COLO668 (cell line): ENCODE measurements around the gene RNF175.

Experiments
- DNase-seq: peaks from one replicate; lab custom pipeline; 2025; ENCODE audit not compliant: unreplicated experiment; lab: John Stamatoyannopoulos, UW

The RNF175 gene

DNA sequence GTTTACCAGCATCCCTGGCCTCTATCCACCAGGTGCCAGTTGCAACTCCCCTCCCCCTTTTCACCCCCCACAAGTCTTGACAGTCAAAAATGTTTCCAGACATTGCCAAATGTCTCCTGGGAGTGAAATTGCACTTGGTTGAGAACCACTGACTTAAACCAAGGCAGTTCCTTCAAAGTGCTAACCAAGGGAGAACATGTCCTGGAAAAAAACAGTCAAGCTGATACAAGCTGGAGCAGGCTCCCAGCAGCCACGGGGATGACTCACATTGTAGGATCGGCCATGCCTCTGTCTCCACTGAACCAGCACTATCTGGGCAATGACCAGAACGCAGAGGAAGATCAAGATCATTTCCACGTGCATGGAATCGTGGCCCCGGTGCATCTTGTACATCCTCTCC lies 11.4 kb downstream of the RNF175 start:
- DNase-seq: no peak

DNA sequence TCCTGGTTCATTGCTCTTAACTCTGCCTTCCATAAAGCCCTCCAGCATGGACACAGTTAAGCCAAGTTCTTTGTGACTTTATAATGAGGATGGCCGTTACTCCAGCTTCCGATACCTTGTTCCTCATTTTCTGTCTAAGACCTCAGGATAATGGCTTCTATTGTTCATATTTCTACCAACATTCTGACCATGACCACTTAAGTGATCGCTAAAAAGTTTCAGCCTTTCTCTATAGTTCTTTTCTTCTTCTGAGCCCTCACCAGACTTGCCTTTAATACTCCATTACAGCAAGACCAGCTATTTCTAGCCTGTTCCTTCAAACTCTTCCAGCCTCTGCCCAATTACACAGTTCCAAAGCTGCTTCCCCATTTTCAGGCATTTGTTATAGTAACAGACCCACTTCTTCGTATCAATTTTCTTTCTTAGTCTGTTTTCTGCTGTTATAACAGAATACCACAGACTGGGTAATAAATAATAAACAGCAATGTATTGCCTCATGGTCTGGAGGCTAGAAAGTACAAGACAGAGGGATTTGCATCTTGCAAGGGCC lies 12.3 kb downstream of the RNF175 start:
- DNase-seq: no peak

DNA sequence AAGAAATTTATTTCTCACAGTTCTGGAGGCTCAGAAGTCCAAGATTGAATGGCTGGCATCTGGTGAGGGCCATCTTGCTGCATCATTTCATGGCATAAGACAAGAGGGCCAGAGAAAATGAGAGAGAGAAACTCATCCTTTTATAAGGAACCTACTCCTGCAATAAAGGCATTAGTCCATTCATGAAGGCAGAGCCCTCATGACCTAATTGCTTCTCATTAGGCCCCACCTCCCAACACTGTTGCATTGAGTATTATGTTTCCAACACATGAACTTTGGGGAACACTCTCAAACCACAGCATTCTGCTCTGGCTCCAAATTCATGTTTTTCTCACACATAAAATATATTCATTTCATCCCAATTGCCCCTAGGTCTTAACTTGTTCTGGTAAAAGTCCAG lies 14.2 kb downstream of the RNF175 start:
- no peak for DNase-seq

DNA sequence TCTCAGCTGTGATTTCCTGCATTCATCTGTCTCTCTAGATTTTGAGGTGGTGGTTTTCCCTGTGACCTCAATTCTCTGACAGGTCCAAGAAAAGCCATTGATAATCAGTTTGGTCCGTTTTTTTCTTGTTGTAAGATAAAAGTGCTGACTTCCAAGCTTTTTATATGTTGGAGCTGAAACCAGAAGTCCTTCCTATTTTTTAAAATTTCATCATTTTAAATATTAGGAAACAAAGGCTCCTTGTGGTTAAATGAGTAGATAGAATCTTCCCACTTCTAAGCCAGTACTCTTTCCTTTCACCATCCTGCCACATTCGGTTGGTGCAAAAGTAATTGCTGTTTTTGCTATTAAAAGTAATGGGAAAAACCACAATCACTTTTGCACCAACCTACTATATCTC lies 18.3 kb downstream of the RNF175 start:
- DNase-seq: no peak

DNA sequence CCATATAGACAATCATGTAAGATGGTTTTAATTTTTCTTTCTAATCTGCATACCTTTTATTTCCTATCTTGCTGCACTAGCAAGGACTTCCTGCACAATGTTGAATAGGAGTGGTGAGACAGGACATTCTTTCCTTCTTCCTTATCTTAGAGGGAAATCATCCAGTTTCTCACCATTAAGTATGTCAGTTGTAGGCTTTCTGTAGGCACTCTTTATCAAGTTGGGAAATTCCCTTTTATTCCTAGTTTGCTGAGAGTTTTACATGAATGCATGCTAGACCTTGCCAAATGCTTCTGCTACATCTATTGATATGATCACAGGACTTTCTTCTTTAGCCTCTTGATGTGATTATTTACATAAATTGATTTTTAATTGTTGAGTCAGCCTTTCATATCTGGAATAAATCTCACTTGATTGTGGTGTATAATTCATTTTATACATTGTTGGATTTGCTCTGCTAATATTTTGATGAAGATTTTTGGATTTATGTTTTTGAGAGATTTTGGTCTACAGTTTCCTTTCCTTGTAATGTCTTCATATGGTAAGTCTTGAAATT lies 23.8 kb downstream of the RNF175 start:
- DNase-seq: no peak

DNA sequence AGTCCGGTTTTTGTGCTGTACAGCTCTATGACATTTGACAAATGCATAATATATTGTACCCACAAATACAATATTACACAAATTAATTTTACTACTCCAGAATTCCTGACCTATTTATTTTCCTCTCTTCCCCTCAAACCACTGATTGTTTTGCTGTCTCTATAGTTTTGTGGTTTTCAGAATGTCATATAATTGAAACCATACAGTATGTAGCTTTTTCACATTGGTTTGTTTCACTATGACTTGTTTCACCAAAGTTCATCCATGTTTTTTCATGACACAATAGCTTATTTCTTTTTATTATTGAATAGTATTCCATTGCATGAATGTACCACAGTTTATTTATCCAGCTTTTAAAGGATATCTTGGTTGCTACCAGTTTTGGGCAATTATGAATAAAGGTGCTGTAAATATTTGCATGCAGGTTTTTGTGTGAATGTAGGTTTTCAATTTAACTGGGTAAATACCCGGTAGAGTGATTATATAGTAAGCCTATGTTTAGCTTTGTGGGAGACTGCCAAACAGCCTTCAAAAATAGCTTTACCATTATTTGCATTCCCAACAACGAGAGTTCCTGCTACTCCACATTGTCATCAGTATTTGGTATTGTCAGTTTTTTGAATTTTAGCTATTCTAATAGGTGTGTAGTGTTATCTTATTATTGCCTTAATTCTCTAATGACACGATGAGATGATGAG lies 25.9 kb downstream of the RNF175 start:
- no peak for DNase-seq

DNA sequence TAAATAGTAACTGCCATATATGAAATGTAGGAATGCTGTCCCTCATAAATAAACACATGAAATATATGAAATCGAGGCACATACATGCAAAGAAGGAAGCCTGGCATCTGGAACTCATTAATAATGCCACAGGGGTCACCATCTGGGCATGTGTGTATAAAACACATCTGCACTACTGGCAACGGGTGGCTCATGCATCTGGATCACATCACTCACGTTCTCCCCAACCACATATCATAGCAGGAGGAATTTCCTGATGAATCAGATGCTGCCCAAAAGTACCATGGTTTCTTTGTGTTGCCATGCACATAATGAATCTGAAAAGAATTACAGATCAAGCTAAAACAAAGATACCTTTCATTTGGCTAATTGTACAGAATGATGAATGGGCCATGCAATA lies 28.6 kb downstream of the RNF175 start:
- no peak for DNase-seq

DNA sequence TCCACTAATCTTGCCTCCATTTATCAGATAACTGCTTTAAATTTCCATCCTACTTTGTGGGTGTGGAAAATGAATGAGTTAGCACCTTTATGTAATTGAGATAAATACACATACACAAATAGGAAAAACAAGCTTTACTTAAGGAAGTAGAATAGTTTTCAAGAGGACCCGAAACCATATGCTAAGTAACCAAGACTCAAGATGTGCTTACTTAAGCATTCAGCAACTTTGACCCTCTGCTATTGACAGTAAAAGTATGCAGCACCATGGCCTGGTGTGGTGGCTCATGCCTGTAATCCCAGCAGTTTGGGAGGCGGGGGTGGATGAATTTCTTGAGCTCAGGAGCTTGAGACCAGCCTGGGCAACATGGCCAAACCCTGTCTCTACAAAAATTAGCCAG lies 29.9 kb downstream of the RNF175 start:
- DNase-seq: no peak

DNA sequence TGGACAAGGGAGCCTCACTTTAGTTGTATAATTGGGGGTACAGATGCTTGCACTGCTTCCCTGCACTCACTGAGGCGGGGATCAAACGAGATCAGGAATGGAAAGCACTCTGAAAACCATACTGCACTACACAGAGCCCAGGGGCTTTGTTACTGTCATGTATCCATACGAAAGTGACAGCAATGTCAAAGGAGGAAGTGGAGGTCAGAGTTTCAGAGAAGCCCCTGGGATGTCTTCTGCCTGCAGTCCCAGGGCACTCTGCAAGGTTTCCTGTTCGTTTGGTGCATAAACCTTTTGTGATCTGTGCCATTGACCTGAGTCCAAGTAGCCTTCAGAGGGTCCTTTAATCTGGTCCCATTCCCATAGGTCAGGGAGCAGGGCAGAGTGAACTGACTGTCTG lies 31.2 kb downstream of the RNF175 start:
- DNase-seq: no peak

DNA sequence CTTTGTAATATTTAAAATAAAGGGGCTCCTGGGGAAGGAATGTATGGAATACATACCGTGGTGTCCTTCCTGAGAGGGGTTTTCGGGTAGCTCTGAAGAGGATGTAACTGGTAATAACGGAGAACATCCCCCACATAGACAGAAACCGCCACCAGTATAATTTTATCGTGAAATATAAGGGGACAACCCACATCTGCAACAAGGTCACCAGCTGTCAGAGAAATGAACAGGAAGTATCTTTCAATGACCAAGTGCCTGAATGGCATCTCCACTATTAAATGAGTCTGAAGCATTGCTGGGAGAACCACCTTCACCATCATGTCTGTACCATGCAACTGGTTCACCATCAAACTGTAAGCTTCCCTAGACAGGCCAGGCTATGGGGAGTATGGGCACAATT lies 31.7 kb downstream of the RNF175 start:
- no peak for DNase-seq

DNA sequence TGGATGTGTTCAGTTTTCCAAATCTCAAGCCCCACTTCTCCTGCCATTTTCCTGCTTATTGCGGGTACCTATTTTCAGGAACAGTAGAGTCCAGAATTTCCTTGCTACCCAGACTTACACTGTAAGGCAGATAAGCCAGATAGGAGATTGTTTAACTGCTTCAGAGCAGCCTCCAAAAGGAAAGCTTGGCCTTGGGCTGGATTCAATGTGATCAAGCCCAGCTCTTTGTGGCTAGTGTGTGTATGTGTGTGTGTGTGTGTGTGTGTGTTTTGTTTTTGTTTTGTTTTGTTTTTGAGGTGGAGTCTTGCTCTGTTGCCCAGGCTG lies 34.0 kb downstream of the RNF175 start:
- DNase-seq: no peak

DNA sequence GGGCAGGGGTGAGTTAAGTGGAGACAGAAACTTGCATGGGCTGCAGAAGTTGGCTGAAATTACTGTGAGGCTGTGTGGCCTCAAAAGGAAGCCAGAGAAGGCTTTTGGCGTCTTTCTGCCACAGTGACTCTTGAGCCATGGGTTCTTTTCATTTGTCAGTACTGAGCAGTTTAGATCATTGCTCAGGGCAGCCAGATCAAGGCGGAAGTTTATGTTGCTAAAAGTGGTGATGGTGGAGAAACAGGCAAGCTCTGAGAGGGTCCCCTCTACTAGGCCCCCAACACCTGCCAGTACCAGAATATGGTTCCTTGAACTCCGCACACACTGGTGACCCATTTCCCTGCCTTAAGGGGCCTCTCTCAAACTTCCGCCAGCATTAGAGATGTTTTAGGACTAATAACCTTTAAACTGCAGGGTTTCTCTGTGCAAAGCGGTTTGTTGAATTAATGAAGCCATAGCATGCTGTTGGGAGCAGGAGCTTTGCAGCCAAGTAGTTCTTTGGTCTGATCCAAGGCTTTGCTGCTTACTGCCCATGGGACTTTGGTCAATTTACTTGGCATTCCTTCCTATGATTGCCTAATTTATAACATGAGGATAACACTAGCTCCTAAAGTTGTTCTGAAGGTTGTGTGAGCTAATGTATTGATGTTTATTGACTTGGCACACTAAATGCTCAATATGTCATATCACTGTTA lies 34.5 kb downstream of the RNF175 start:
- no peak for DNase-seq

DNA sequence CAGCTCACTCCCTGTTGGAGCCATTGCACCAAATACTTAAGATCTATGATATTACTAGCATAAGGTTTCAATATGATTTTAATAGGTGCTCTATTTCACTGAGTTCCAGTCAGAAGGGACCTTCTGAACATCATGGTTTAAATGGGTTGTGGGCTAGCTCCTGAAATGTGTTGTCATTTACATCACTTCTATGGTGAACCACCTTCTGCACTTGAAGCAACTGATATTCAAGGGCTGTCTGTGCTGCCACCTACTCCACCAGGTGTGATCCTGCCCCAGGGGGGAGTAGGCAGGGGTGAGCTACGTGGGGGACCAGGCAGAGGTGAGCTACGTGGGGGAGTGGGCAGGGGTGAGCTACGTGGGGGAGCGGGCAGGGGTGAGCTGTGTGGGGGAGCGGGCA lies 35.2 kb downstream of the RNF175 start:
- DNase-seq: no peak

DNA sequence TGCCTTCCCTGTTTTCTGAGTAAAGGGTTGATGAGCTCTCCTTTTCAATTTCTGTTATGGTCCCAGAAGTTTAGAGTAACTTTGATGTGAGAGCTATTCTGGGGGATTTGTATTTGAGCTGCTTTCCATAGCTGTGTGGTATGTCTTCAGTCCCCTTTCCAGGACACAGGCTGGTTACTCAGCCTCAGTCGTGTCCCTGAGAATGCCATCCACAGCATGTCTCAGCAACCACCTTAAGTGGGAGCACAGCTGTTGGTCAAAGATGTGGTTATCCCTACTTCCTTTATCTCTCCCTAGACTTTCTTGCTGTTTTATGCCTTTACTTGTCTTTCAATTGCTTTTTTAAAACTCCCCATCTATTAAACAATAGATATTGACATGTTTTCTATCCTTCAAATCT lies 37.8 kb downstream of the RNF175 start:
- DNase-seq: no peak

DNA sequence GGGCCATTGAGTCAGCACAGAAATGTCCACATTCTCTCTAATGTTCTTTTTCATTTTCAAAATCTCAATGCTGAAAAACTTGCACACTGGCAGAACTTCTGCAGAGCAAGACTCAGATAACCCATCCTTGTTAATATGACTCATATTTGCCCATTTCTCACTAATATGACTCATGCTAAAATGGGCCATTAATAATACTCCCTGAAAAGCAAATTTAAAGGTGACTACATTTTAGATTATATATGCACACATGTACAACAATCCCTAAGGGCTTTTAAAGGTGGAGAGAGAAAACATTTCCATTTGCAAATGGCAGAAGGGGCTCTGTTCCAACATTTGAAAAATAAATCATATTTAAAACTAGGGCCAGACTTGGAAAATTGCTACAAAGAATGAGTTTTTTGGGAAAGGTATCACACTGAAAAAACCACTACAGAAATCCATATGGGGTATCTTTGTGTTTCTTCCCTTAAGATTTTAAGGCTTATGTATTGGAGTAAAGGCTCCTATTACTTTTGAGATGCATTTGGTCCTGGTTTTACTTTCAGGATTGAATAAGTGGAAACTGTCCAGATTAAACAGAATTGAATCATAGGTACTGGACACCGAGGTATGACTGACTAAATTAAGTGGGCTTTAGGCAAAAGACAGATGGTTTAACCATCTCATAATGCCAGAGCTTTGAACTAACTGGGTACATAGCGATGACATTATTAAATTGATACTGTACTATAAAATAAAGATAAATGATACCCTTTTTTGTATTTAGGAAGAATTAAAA lies 45.8 kb downstream of the RNF175 start:
- DNase-seq: no peak

DNA sequence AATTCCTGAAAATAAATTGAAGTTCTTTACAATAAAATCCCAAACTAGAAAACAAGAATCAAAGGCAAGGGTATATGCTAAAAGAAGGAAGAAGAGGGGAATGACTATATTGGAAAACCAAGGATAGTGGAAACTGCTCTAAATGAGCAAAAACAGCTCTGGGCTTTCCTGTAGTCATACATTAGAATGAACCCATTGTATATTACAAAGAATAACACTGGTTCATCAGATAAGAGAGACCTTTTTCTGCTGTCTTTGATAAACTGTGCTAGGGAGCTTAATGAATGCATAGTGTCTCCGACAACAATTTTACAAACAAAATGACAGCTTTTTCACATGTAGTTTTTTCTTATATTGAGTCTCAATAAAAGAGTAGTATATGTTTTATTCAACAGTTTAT lies 49.1 kb downstream of the RNF175 start:
- no peak for DNase-seq

DNA sequence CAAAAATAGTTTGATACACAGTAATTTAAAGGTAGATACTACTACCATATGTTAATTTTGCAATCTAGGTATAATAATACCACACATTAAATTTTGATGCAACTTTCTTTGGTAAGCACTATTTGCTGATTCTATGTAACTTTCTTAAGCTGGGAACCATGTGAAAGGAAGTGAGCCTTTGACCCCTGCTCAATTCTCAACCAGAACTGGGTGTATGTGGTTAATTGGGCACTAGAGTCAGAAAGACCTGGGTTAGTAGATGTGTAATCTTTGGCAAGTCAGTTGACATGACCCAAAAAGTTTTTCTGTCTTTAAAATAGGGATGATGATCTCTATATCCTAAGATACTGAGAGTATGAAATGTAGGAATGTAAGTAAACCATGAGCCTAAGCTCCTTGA lies 53.3 kb downstream of the RNF175 start:
- no peak for DNase-seq

DNA sequence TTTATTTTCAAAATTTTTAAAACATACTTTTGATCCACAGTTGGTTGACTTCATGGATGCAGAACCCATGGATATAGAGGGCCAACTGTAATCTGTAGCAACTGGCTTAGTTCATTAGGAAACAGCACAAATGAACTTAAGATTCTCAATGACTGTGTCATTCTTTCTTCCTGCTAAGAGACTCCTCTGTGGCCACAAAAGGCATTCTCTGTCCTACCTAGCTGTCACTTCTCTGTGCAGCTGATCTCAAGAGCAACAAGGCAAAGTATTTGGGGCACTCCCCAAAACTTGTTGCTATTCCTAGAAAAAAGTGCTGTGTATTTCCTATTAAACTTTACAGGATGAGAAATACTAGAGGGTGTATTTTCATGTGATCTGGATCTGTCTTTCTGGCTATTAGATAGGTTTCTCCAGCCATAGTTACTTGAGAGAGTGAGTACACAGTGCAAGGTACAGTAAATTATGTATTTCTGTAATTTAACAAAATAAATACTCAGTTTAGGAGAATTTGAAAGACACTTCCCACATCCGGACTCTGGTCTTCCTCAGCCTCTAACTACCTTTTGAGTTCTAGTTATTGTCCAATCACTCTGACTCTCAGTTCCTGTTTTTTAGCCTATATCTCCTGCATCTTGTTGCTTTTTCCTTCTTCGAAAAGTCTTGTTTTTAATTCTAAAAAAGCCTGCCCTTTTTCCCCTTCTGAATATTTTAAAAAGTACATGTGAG lies 53.9 kb downstream of the RNF175 start:
- no peak for DNase-seq

DNA sequence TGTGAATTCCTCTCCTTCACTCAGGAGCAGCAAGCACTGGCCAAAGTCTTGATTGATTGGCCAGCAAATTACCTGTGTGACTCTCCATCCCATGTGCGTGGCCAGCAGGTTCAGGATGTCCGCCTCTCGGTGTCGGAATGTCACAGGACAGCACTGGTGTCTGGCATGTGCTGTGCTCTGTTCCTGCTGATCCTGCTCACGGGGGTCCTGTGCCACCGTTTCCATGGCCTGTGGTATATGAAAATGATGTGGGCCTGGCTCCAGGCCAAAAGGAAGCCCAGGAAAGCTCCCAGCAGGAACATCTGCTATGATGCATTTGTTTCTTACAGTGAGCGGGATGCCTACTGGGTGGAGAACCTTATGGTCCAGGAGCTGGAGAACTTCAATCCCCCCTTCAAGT lies 55.3 kb downstream of the RNF175 start:
- no peak for DNase-seq

DNA sequence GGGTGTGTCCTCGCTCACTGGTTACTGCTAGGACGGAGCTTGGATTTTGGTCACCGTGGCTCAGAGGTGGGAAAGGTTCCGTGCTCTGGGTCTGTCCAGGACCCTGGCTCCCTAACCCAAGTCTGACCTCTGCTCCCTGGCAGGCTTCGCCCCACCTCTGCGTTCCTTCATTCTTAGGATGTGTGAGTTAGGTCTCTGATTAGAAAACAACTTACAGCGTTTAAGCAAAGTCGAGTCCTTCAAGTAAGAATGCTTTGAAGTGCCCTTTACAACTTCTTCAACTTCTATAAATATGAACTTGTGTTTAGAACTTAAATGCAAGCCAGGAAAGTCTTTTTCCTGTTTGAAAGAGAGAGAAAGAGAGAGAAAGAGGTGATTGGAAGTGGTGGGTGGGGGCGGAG lies 74.9 kb downstream of the RNF175 start:
- DNase-seq: no peak
